HFFc6 (cell line): ENCODE results near the gene RPA3. TPM values are rescaled to one million over a fixed set of nuclear protein-coding genes. Genes with fewer than 3 reads are reported as not detected.
"Not testable (repeated sequence)": the region's sequence is repeated elsewhere in the genome, so short reads cannot be mapped to it uniquely, and the experiment has no call there.

Source experiments
- DNase-seq: peaks from one replicate; pipeline ENCODE4 v3.0.0-alpha.2; 2018
- H3K27ac Mint-ChIP-seq: 2 replicates; pipeline ENCODE4 v1.8.0; 2020; ENCODE audit warnings: mild to moderate bottlenecking, mixed read lengths
- H3K27me3 Mint-ChIP-seq: 2 replicates; pipeline ENCODE4 v1.8.0; 2021; ENCODE audit warnings: mild to moderate bottlenecking, moderate library complexity, mixed read lengths; ENCODE audit not compliant: insufficient read depth
- H3K36me3 Mint-ChIP-seq: 2 replicates; pipeline ENCODE4 v1.8.0; 2021; ENCODE audit warnings: low read depth, mixed read lengths
- H3K4me1 Mint-ChIP-seq: 2 replicates; pipeline ENCODE4 v1.8.0; 2020; ENCODE audit warnings: low read depth, mixed read lengths
- H3K4me3 Mint-ChIP-seq: 2 replicates; pipeline ENCODE4 v1.8.0; 2020; ENCODE audit warnings: mild to moderate bottlenecking, moderate library complexity, mixed read lengths
- H3K9me3 Mint-ChIP-seq: 2 replicates; pipeline ENCODE4 v1.8.0; 2020; ENCODE audit warnings: mild to moderate bottlenecking, mixed read lengths
- CTCF ChIP-seq: fragments of 200-600 bp; sonication (generic); IDR thresholded peaks from 2 replicates; pipeline ENCODE4 v1.5.0; 2021; ENCODE audit warnings: antibody characterized with exemption, mild to moderate bottlenecking
- total RNA-seq, 6 experiments: library from RNA; stranded (reverse); fragmentation: NEBNext Ultra II Directional; extraction: Animal tissue kit (Norgen Biotek cat#: 25700); gene quantifications; 2 replicates in 1 of 6; 3 replicates in 5 of 6; pipeline ENCODE4 v1.2.3, GENCODE V29; 2021

Gene RPA3
- total RNA-seq, 6 experiments from 2014 or later: 36.7 to 58.0 (median 51.1) TPM

GRCh38 chr7:7667187-7667586 is 51.2 kb downstream of the RPA3 start:
- no peak for DNase-seq
- H3K4me3 Mint-ChIP-seq: no peak overlapping the region
- no peaks in the 10 kb centered on the region for H3K27me3 Mint-ChIP-seq
- no peak for TF ChIP-seq CTCF
- no peaks in the 10 kb centered on the region for H3K36me3 Mint-ChIP-seq
- no peaks in the 10 kb centered on the region for H3K4me1 Mint-ChIP-seq
- H3K9me3 Mint-ChIP-seq: no peaks in the 10 kb centered on the region
- no peak overlapping the region for H3K27ac Mint-ChIP-seq

GRCh38 chr7:7665031-7665430 is 53.4 kb downstream of the RPA3 start:
- no peak for DNase-seq
- no peaks in the 10 kb centered on the region for H3K4me1 Mint-ChIP-seq
- no peak overlapping the region for H3K27ac Mint-ChIP-seq
- no peaks in the 10 kb centered on the region for H3K36me3 Mint-ChIP-seq
- no peak for TF ChIP-seq CTCF
- no peaks in the 10 kb centered on the region for H3K27me3 Mint-ChIP-seq
- H3K9me3 Mint-ChIP-seq: no peaks in the 10 kb centered on the region
- H3K4me3 Mint-ChIP-seq: no peak overlapping the region

- peaks cover 5% of the 10 kb centered on the region; the same call in 1 of the 2 replicates for H3K36me3 Mint-ChIP-seq
- H3K27me3 Mint-ChIP-seq: no peaks in the 10 kb centered on the region; the same call in 1 of the 2 replicates
- no peak for TF ChIP-seq CTCF
- H3K4me3 Mint-ChIP-seq: no peak overlapping the region
- no peak overlapping the region for H3K27ac Mint-ChIP-seq
- H3K4me1 Mint-ChIP-seq: no peaks in the 10 kb centered on the region
- DNase-seq: no peak
- peaks cover 5% of the 10 kb centered on the region for H3K9me3 Mint-ChIP-seq
Measured at GRCh38 chr7:7664291-7664690, 54.1 kb downstream of the RPA3 start.

DNA sequence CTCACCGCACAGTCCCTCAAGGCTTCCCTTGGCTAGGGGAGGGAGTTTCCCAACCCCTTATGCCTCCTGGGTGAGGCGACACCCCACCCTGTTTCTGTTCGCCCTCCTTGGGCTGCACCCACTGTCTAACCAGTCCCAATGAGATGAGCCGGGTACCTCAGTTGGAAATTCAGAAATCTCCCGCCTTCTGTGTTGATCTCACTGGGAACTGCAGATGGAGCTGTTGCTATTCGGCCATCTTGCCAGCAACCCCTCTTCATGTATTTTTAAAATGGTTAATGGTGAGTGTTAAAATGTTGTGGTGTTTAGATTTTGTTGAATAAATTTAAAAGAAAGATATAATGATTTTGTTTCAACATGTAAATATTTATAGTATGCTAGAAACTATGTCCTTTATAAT is 55.9 kb downstream of the RPA3 start:
- H3K27ac Mint-ChIP-seq: no peak overlapping the region
- H3K4me1 Mint-ChIP-seq: no peaks in the 10 kb centered on the region
- DNase-seq: no peak
- TF ChIP-seq CTCF: peak; percentile 63
- H3K4me3 Mint-ChIP-seq: no peak overlapping the region
- peaks cover 23% of the 10 kb centered on the region for H3K36me3 Mint-ChIP-seq
- H3K27me3 Mint-ChIP-seq: no peaks in the 10 kb centered on the region; the same call in 1 of the 2 replicates
- H3K9me3 Mint-ChIP-seq: peaks cover 23% of the 10 kb centered on the region

DNA sequence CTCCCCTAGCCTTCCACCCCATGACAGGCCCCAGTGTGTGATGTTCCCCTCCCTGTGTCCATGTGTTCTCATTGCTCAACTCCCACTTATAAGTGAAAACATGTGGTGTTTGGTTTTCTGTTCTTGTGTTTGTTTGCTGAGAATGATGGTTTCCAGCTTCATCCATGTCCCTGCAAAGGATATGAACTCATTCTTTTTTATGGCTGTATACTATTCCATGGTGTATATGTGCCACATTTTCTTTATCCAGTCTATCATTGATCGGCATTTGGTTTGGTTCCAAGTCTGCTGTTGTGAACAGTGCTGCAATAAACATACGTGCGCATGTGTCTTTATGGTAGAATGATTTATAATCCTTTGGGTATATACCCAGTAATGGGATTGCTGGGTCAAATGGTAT is 61.9 kb downstream of the RPA3 start:
- not testable (repeated sequence) for DNase-seq, H3K27me3 Mint-ChIP-seq, H3K27ac Mint-ChIP-seq, H3K4me3 Mint-ChIP-seq
- H3K36me3 Mint-ChIP-seq: peaks cover 31% of the 10 kb centered on the region
- peaks cover 32% of the 10 kb centered on the region for H3K9me3 Mint-ChIP-seq
- peaks cover 20% of the 10 kb centered on the region for H3K4me1 Mint-ChIP-seq

GRCh38 chr7:7654964-7655715 is 63.3 kb downstream of the RPA3 start:
- H3K9me3 Mint-ChIP-seq: peaks cover 32% of the 10 kb centered on the region
- H3K4me1 Mint-ChIP-seq: peaks cover 23% of the 10 kb centered on the region
- no peak overlapping the region for H3K4me3 Mint-ChIP-seq
- no peak for TF ChIP-seq CTCF
- no peaks in the 10 kb centered on the region; the same call in 1 of the 2 replicates for H3K27me3 Mint-ChIP-seq
- peaks cover 31% of the 10 kb centered on the region for H3K36me3 Mint-ChIP-seq
- no peak overlapping the region for H3K27ac Mint-ChIP-seq
- DNase-seq: no peak
